Measurements from ENCODE around the gene MYF6.

GRCh38 chr12:80677994-80678393, 29.4 kb upstream of the MYF6 start:
- no peak for TF ChIP-seq EZH2 (IDR thresholded peaks at IDR 0.05; ENCODE audit: borderline replicate concordance, low read length)
- no peak for TF ChIP-seq CTCF (conservative IDR thresholded peaks at IDR 0.05 in 1 of 2, IDR thresholded peaks at IDR 0.05 in 1 of 2; ENCODE audit: extremely low read depth in 1 of 2, insufficient read depth in 1 of 2, low read depth in 1 of 2, low read length in 2 of 2)
